NCI-H524 treated with DMSO at 0.1 percent for 48 hours (cell line): ENCODE data around the gene PLCG2.
"Not testable (repeated sequence)": the region's sequence is repeated elsewhere in the genome, so short reads cannot be mapped to it uniquely, and the experiment has no call there.

Source experiments
- DNase-seq: peaks from one replicate; lab custom pipeline; 2025; lab: John Stamatoyannopoulos, UW

PLCG2 gene

DNA sequence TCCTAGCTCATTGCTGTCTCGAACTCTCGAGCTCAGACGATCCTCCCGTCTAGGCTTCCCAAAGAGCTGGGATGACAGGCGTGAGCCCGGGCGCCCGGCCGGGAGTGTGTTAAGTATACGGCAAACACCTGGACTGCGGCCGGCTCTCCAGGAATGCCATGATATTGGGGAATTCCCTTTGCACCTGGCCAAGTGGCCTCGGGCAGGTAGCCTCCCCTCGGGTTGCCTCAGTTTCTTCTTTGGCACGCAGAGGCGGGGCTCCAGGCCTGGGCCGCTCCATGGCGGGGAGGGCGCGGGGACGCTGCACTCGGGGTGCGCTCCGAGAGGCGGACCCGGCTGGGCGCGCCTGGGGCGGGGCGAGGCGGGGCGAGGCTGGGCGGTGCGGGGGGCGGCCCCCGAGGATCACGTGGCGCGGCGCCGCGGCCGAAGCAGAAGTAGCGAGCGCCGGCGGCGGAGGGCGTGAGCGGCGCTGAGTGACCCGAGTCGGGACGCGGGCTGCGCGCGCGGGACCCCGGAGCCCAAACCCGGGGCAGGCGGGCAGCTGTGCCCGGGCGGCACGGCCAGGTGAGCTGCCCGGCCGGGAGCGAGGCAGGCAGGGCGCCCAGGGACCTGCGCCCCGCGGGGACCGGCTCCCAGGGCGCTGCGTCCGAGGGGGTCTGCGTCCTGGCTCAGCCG is at the start of gene PLCG2:
Gene PLCG2 (plus strand): TSS at position 431 of the 675 bp plus-strand sequence. CDS start 6,699 bp downstream, outside the sequence.
- no peak for DNase-seq

DNA sequence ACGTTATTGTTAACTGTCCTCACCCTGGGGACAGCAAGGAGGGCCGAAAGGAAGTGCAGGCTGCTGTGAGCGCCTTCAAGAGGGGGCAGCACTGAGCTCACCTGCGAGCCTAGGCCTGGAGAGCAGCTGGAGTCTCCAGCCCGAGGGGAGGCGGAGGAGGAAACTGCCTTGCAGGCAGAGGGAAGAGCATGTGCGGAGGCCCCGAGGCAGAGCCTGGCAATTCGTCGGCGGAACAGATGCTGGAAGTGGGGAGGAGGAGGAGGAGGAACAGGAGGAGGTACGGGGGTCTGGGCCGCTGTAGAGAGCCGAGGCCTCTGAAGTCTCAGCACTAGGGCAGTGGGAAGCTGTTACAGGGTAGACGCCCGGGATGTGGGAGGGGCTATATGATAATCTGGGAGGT is 49.6 kb upstream of the PLCG2 start:
- no peak for DNase-seq

DNA sequence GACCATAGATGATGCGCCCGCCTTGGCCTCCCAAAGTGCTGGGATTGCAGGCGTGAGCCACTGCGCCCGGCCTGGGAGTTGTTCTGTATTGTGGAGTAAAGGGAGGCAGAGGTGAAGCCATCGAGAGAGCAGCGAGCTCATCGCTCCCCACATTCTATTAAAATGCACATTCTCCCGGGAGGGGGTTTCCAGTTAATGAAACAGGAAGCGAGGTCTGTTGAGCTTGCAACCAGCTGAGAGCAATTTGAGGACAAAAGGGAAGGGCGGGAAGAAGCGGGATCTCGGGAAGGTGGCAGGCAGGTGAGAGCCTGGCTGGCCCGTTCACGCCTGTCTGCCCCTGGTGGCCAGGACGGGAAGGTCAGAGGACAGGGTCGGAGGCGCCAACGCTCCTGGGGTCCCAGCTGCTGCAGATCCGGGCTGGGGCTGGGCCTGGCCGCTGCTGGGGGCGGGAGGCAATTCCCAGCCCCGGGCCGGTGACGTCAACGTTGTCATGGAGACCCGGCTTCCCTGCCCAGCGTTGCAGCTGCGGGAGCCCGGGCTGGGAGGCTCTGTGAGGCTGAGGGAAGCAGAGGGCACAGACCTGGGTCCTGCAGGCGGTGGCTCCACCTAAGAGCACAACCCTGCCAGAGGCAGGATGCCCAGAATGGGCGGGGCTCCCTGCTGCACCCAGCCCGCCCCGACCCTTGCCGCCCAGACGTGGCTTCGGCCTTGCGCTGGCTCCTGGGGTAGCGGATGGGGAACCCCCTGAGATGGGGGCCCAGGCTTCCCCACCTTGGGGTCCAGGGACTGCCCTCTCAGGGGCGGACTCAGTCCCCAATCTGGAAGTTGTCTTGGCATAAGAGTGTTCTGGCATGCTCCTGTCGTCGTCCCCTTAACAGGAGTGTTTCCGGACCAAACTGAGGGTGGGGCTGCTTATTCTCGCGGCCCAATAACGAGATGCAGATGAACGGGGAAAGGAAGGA is 48.7 kb upstream of the PLCG2 start:
- DNase-seq = peak; percentile 74

DNA sequence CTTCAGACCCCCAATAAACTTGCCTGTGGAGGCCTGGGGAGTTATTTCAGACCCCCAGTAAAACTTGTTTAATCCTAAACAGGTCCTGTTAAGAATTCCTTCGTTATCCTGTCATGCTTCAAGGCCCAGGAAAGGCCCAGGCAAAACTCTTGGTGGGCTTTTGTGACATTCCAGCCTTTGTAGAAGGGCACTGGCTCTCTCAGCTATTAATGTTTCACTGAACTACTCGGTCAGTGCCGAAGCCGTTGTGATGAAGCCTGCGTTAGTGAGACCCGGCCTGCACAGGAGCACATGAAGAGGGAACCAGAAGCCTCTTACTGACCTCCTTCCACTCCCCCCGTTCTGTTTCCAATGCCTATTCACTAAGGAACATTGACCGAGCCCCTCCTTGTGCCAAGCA is 47.4 kb upstream of the PLCG2 start:
- no peak for DNase-seq

DNA sequence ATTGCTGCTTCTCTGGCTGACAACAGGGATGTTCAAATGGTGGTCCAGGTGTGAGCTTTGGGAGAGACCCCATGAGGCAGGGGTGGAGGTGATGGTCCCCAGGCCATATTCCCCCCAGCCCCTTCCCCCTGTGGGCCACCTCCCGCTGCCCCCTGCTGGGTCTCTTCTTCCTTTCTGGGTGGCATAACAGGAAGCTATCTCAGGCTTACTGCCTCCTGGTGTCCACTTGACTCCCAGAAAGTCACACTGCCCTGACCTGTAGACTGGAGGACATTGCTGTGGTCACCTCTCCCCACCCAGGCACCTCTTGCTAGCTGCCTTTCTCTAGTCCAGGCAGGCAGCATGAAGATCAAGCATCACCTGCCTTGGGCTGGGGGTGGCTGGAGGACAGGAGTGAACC is 46.4 kb upstream of the PLCG2 start:
- DNase-seq = no peak

DNA sequence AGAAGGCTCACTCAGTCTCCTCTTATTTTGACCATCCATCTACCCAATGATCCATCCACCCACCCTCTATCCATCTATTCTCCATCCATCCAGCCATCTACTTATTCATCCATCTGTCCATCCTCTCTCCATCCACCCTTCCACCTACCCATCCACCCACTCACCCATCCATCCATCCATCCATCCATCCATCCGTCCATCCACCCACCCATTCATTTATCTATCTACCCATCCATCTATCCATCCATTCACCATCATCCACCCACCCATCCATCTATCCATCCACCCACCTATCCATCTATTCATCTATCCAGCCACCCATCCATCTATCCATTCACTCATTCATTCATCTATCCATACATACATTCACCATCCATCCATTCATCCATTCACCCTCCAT is 45.8 kb upstream of the PLCG2 start:
- no peak for DNase-seq

DNA sequence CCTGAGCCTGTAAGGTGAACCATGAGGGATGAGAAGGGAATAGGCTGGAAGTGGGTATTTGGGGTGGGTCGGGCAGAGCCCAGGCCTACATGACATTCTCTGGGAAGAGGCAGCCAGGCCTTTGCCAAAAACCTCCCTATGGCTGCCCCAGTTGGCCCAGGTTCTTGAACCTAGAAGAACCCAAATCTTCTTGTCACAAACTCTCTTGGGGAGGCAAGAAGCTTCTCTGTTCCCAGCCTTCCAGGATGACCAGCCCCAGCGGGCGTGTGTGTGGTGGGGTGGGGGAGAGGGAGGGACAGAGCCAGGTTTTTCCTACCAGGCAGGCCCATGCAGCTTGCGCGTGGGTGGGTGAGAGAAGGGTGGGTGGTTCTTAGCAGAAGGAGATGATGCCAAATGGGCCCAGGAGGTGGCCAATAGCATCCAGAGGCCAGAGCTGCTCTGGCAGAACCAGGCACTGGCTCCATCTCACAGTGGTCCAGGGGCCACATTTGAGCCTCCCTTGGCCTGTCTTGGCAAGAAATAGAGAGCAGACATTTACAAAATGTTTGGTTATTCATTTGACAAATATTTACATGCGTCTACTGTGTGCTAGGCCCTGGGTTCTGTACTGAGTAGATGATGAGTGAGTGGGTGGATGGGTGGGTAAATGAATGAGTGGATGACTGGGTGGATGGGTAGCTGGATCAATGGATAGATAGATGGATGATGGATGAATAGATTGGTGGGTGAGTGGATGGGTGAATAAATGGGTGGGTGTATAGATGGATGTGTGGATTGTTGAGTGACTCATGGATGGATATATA is 44.3 kb upstream of the PLCG2 start:
- no peak for DNase-seq

DNA sequence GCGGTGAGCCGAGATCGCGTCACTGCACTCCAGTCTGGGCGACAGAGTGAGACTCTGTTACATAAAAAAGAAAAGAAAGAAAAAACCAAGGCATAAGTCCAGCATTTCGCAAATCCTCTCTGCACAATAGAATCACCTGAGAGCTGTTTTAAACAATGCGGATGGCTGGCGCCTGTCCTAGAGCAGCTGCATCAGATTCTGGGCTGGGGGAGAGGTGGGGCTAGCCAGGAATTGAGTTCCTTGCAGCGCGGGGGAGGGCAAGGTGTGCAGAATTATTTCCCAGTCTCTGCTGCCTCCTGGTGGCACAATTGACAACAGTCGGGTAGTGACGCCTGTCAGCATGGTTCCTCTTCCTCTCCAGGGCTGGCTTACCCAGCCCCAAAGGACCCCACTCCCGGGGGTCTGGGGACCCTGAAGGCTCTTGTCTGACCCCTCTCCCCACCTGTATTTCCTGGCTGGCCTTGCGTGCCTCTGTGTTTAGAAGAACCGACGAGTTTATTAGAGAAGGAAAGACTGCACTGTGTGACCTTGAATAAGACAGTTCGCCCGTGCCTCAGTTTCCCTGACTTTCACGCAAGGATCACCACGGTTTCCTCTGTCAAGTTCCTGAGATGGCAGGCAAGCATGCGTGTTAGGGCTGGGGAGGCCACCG is 41.1 kb upstream of the PLCG2 start:
- peak; percentile 50 for DNase-seq

DNA sequence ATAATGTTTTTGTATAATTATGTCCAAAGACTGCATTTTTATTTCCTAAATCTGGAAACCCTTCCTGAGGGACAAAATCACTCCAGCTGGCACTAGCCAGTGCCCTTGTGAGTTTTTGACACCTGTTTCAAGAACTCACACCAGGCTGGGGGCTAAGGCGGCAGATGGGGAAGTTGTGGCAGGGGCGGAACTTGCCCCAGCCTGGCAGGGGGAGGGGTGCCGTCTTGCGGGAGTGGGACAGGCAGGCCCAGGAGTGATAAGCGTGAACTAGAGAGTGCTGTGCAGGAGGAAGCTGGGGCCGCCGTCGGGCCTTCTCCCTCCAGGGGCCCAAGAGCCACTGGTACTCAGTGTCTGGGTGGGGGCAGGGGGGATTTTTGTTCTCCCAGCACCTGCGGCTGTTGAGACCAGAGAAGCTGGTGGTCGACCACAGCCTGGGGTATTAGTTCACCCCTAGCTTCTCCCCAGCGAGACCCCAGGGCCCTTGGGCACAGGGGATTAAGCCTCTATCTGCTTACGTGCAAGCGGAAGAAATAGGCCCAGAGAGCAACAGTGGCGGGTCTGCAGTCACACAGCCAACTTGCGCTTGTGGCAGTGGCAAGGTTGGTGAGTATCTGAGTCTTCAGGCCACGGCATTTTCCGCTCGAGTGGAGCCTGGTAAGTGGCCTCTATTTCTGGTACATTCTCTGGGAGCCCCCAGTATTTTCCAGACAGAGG is 40.2 kb upstream of the PLCG2 start:
- no peak for DNase-seq

DNA sequence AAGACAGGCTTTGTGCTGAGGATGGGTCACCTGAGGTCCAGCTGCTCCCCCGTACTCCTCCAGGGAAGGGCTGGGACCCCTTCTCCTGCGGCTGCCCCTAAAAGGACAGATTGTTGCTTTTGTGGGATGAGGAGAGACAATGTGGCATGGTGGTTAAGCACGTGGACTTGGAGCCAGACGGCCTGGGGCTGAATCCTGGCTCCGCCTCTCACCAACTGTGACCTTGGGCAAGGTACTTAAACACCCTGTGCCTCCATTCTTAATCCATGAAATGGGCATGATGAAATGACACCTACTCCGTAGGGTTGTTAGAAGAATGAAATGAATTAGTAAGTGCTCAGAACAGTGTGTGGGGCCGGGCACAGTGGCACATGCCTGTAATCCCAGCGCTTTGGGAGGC is 39.6 kb upstream of the PLCG2 start:
- DNase-seq = no peak

DNA sequence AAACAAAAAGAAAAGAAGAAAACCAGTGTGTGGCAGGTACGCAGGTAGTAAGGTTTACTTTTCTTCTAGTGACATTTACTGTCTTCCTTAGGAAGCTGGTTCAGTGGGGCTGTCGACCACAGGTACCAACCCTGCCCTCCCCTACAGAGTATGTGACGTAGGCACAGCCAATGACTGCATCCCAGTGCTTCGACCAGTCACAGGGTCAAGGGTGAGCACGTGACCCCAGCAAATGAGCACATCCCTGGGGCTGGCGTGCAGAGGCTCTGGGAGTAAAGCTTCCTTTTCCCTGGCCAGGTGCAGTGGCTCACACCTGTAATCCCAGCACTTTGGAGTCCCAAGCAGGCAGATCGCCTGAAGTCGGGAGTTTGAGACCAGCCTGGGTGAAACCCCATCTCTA is 38.9 kb upstream of the PLCG2 start:
- DNase-seq = no peak

DNA sequence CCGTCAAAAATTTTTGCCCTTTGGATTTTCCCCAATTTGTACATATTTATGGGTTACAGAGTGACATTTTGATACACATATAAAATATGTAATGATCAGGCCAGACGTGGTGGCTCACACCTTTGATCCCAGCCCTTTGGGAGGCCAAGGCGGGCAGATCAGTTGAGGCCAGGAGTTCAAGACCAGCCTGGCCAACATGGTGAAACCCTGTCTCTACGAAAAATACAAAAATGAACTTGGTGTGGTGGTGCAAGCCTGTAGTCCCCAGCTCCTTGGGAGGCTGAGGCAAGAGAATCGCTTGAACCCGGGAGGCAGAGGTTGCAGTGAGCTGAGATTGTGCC is 37.7 kb upstream of the PLCG2 start:
- DNase-seq = not testable (repeated sequence)

DNA sequence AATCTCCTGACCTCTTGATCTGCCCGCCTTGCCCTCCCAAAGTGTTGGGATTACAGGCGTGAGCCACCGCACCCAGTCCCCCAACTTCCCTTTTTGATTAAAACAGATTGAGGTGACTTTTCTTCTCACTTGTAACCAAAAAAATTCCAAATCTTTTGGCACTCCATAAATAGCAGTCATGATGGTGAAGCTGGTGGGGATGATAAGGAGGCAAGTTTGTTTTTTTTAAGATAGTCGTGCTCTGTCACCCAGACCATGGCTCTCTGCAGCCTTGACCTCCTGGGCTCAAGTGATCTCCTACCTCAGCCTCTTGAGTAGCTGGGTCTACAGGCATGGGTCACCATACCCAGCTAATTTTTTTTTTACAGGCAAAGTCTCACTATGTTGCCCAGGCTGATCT is 34.7 kb upstream of the PLCG2 start:
- DNase-seq = no peak

DNA sequence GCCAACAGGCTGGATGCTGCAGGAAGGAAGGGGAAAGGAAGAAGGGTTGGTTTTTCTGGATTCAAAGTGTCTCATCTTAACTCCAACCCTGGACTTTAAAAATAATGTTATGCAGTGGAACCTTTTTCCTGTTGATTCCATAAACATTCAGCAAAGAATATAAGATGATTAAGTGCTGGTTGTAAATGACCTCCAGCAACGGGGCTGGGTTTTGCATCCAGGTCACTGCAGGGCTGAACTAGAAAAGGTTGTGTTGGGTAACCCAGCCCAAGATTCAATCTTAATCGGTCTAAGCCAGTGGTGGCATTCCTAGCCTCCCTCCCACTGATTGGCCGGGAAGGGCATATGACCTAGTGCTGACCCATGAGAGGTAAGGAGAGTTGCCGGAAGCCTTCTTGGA is 34.2 kb upstream of the PLCG2 start:
- no peak for DNase-seq

DNA sequence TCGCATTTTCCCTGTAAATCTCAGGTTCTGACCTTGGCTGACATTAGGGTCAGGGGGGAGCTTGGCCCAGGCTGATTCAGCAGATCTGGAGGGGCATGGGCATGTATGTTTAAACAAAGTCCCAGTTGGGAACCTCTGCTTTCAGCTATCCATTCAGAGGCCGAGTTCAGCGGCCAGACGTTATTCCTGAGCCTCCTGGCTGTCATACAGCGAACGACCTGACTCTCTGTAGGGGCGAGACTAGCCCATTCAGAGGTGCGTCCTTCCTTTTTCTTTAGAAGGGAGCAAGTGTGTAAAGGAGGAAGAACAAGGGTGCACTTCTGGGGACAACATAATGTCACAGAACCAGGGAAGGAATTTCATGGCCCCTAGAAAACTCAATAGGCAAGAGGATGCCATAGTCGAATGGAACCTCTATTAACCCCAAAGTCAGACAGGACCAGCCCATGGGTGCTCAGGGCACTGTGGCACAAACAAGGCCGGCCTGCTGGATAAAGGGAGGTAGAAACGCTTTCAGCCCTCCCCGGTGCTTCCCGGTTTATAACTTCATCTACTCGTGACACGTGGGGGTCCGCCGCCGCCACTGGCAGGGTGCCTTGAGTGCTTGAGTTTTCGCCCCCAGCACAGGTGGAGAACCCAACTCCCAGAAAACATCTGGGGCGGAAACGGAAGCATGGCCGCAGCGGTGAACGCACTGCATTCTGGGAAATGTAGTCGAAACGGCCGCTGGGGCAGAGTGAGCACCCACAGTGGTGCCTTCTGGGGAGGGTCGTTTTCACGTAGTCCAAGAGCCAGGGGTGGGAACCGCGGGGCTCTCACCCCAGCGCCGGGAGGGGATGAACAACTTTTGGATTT is 33.2 kb upstream of the PLCG2 start:
- peak; percentile 24 for DNase-seq

DNA sequence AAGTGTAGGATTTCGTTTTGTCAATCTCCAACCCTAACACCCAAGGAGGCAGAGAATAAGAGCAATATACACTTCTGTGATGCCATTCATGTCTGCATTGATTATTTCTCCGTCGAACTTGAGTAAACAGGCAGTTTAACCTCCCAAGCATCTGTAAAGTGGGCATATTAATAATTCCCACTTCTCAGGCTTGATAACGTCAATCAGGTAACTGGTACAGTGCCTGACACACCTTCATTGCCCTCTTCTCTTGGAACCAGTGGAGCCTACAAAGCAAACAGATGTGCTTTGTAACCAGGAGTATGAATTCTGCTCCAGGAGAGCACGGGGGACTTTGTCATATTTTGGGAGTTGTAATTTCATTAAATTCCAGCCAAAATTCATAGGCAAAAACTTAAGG is 32.5 kb upstream of the PLCG2 start:
- DNase-seq = no peak

DNA sequence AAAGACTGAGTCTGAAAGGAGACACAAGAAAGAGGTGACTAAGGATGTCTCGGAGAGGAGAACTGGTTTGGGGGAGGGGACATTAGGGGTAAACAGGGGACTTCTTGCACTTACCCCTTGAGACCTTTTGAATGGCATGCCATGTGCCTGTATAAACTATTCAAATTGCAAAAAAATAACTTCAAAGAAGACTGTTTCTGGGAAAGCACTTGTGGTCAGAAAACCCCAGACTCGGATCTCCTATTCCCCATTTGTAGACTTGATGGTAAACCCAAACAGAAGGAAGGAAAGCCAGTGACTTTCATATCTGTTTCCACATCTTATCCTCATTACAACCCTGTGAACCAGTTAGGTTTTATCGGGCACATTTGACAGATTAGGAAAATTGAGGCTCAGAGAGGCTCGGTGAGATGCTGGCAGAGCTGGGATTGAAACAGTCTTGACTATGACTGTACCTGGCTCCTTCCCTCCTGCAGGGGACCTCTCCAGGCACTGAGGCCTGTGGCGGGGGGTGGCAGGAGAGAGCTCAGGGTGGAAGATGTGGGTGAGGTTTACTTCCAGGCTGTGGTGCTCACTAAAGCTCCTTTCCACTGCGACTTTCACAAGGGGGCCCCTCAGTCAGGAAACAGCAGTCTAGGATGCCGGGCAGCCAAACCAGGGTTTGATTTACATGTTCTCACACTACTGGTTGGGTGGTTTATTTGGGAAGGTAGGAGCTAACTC is 30.5 kb upstream of the PLCG2 start:
- no peak for DNase-seq

DNA sequence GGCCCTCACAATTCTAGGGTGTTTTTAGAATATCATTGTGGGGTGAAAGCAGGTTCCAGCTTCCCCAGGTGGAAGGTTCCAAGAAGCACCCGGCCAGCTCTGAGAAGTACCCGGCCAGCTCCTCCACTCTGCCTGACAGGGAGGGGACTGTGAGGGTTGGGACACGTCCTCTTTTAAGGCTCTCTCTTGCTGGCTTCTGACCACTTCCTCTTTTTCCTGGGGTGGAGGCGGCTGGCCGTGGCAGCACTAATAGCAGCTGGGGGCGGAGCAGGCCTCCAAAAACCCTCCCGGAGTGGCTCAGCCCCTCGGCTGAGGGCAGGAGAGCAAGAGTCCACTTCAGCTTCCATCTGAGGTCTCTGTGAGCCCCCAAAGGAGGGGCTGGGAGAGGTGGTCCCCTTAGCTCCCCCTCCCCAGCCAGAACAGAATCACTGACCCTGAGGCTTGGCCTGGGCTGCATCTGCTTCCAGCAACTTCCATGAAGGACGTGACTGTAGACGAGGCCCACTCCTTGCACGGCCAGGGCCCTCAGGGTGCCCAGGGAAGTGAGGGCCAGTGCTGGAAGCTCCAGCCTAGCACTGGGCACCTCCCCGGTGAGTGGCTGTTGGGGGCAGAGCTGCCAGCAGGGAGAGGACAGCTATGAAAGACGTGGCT is 26.7 kb upstream of the PLCG2 start:
- no peak for DNase-seq

DNA sequence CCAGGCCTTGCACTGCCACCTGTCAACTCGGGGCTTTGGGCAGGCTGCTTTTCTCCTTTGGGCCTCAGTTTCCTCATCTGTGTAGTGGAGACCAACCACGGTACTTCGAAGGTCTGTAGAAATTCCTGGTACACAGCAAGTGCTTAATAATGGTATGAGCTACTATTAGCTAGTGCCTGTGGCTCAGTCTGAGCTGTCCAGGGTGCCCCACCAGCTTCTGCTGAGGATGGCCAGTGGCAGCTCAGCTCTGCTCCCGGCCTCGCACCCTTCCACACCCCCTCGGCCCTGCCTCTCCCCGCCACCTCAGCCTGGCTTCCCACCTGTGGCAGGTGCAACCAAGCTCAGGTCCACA is 26.2 kb upstream of the PLCG2 start:
- no peak for DNase-seq
